Left lung (tissue), 10 donors: ENCODE data around the gene CNOT6. TPM values are rescaled to one million over a fixed set of nuclear protein-coding genes. Genes with fewer than 3 reads are reported as not detected.
A peak's percentile ranks its signal among the peaks of the same experiment; 100 is the strongest.

Experiments used
- ATAC-seq: fragments of 200-7000 bp; cut with Tn5 transposase; one replicate; pipeline ENCODE4 v1.9.1; 2020; ENCODE audit warnings: moderate library complexity
- DNase-seq, 4 donors: peaks; one replicate each; pipeline ENCODE4 v3.0.0-alpha.2; 2013 to 2020
- H3K27ac ChIP-seq, 2 donors: fragments of 200-600 bp; sonication (generic) in 1 of 2; one replicate each; pipeline versions ENCODE4 v1.5.0 to v1.8.0; 2020 to 2021
- H3K27me3 ChIP-seq, 2 donors: fragments of 200-600 bp; sonication (generic) in 1 of 2; one replicate each; pipeline versions ENCODE4 v1.5.0 to v1.8.0; 2020 to 2021
- H3K36me3 ChIP-seq, 2 donors: fragments of 200-600 bp; sonication (generic) in 1 of 2; one replicate each; pipeline versions ENCODE4 v1.5.0 to v1.8.0; 2020 to 2021
- H3K4me1 ChIP-seq, 2 donors: fragments of 200-600 bp; one replicate each; pipeline ENCODE4 v1.8.0; 2021
- H3K4me3 ChIP-seq, 2 donors: fragments of 200-600 bp; sonication (generic) in 1 of 2; one replicate each; pipeline versions ENCODE4 v1.5.0 to v1.8.0; 2020 to 2021; ENCODE audit warnings: mild to moderate bottlenecking in 1 of 2
- H3K9me3 ChIP-seq, 2 donors: fragments of 200-600 bp; sonication (generic) in 1 of 2; one replicate each; pipeline versions ENCODE4 v1.5.0 to v1.8.0; 2020 to 2021
- CTCF ChIP-seq, 2 donors: fragments of 200-600 bp; sonication (generic) in 1 of 2; IDR thresholded peaks; one replicate each; pipeline versions ENCODE4 v1.5.0 to v1.8.0; 2021; ENCODE audit warnings: antibody characterized with exemption in 2 of 2
- intact Hi-C, 2 donors: fragments of 100-400 bp; cut with DNase I; formaldehyde crosslinking; loops; one replicate each; pipeline versions ENCODE4 v1.11.2 to v1.14.2; 2022
- polyA plus RNA-seq, 6 donors: library from polyadenylated mRNA; unstranded; fragments of 120-200 nt; gene quantifications; one replicate each; pipeline ENCODE4 v1.2.1, GENCODE V29; 2013; ENCODE audit not compliant: insufficient read length in 6 of 6
- total RNA-seq, 2 donors: library from RNA; stranded (reverse); fragmentation: NEBNext Ultra II Directional; extraction: Animal tissue kit (Norgen Biotek cat#: 25700); gene quantifications; one replicate each; pipeline ENCODE4 v1.2.1, GENCODE V29; 2021
- donor health status: DM: no; HTN: yes; CAD: no.
- donor health status: DM: no; HTN: no; CAD: no.

The CNOT6 gene
- total and polyA plus RNA-seq, 8 donors: 29.1 to 58.3 (median 50.0) TPM

- Histone ChIP-seq H3K36me3 (no peaks in the 10 kb centered on the region), H3K27me3 (no peaks in the 10 kb centered on the region), H3K9me3 (no peaks in the 10 kb centered on the region), H3K27ac (no peak overlapping the region), H3K4me3 (no peak overlapping the region), H3K4me1 (no peaks in the 10 kb centered on the region)
- peak in 2 of 4 donors; percentile 23 to 65 for DNase-seq
- ATAC-seq: no peak
- intact Hi-C loops: no loop called here
- TF ChIP-seq CTCF (IDR thresholded peaks at IDR 0.05): no peak
Observed at GRCh38 chr5:180601591-180602480, 107.7 kb downstream of the CNOT6 start.

GRCh38 chr5:180602481-180603075 is 108.4 kb downstream of the CNOT6 start:
- no peak for ATAC-seq
- Histone ChIP-seq H3K4me1 (no peaks in the 10 kb centered on the region), H3K4me3 (no peak overlapping the region), H3K27ac (no peak overlapping the region), H3K9me3 (no peaks in the 10 kb centered on the region), H3K27me3 (no peaks in the 10 kb centered on the region), H3K36me3 (no peaks in the 10 kb centered on the region)
- intact Hi-C loops: no loop called here
- no peak for TF ChIP-seq CTCF (IDR thresholded peaks at IDR 0.05)
- DNase-seq: peak in 2 of 4 donors; percentile 23 to 53

- intact Hi-C loops: no loop called here
- no peak for ATAC-seq
- no peak for TF ChIP-seq CTCF (IDR thresholded peaks at IDR 0.05)
Observed at GRCh38 chr5:180603076-180603594, 109.0 kb downstream of the CNOT6 start.

GRCh38 chr5:180604271-180604670 is 110.1 kb downstream of the CNOT6 start:
- intact Hi-C loops: no loop called here
- H3K36me3 ChIP-seq: no peaks in the 10 kb centered on the region
- no peak for ATAC-seq
- DNase-seq: peak in 2 of 4 donors; percentile 14 to 63
- no peak overlapping the region for H3K27ac ChIP-seq
- TF ChIP-seq CTCF (IDR thresholded peaks at IDR 0.05): no peak
- H3K9me3 ChIP-seq: no peaks in the 10 kb centered on the region
- no peak overlapping the region for H3K4me3 ChIP-seq
- H3K4me1 ChIP-seq: no peaks in the 10 kb centered on the region
- H3K27me3 ChIP-seq: no peaks in the 10 kb centered on the region

More at GRCh38 chr5:180603076-180603594, 109.0 kb downstream of the CNOT6 start:
- no peaks in the 10 kb centered on the region for H3K27me3 ChIP-seq
- H3K4me3 ChIP-seq: no peak overlapping the region
- peak in 2 of 4 donors; percentile 23 to 65 for DNase-seq
- no peak overlapping the region for H3K27ac ChIP-seq
- no peaks in the 10 kb centered on the region for H3K36me3 ChIP-seq
- H3K9me3 ChIP-seq: no peaks in the 10 kb centered on the region
- H3K4me1 ChIP-seq: no peaks in the 10 kb centered on the region
